ENCODE data around the gene PARVG.

DNA sequence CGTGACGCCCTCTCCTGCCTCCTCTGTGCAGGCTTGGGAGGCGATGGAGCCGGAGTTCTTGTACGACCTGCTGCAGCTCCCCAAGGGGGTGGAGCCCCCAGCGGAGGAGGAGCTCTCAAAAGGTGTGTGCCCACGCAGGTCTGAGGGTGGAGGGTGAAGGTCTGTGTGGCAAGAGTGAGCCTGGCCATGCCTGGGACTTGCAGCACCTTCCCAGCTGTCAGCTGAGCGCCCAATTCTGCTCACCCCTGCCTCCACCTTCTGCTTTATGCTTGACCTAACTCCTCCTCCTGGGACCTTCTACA, 2.5 kb downstream of the PARVG start:
- TF ChIP-seq EZH2 (IDR thresholded peaks at IDR 0.05; ENCODE audit: insufficient read depth, low read length), result no peak
- TF ChIP-seq, protein P1, sequence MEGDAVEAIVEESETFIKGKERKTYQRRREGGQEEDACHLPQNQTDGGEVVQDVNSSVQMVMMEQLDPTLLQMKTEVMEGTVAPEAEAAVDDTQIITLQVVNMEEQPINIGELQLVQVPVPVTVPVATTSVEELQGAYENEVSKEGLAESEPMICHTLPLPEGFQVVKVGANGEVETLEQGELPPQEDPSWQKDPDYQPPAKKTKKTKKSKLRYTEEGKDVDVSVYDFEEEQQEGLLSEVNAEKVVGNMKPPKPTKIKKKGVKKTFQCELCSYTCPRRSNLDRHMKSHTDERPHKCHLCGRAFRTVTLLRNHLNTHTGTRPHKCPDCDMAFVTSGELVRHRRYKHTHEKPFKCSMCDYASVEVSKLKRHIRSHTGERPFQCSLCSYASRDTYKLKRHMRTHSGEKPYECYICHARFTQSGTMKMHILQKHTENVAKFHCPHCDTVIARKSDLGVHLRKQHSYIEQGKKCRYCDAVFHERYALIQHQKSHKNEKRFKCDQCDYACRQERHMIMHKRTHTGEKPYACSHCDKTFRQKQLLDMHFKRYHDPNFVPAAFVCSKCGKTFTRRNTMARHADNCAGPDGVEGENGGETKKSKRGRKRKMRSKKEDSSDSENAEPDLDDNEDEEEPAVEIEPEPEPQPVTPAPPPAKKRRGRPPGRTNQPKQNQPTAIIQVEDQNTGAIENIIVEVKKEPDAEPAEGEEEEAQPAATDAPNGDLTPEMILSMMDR (IDR thresholded peaks at IDR 0.05; ENCODE audit: insufficient read depth, low read depth, low read length), result no peak
